WTC11 (cell line): ENCODE measurements around the gene SNPH. TPM values are rescaled to one million over a fixed set of nuclear protein-coding genes. Genes with fewer than 3 reads are reported as not detected.

Experiments
- ATAC-seq: fragments of 200-7000 bp; cut with Tn5 transposase; 2 replicates; pipeline ENCODE4 v1.10.0; 2021; ENCODE audit warnings: mild to moderate bottlenecking, moderate library complexity
- CTCF ChIA-PET: fragments of 300-600 bp; sonication (Branson Sonifier 250); formaldehyde crosslinking; loops from one replicate; lab custom pipeline; 2021; ENCODE audit warnings: antibody characterized with exemption; lab: Charles Lee
- POLR2A ChIA-PET: fragments of 350-600 bp; sonication (Branson Sonifier 250); formaldehyde crosslinking; loops from one replicate; lab custom pipeline; 2021; ENCODE audit warnings: antibody characterized with exemption; lab: Charles Lee
- DNase-seq: peaks from one replicate; pipeline ENCODE4 v3.0.0; 2021; ENCODE audit warnings: low spot score
- H3K27ac Mint-ChIP-seq: 2 replicates; pipeline ENCODE4 v1.8.0; 2021; ENCODE audit warnings: mixed read lengths
- H3K27me3 Mint-ChIP-seq: 2 replicates; pipeline ENCODE4 v1.8.0; 2021; ENCODE audit warnings: low read depth, mild to moderate bottlenecking, moderate library complexity, mixed read lengths
- H3K36me3 Mint-ChIP-seq: 2 replicates; pipeline ENCODE4 v1.8.0; 2021; ENCODE audit warnings: mixed read lengths
- H3K4me1 Mint-ChIP-seq: 2 replicates; pipeline ENCODE4 v1.8.0; 2022; ENCODE audit warnings: mixed read lengths
- H3K4me3 Mint-ChIP-seq: 2 replicates; pipeline ENCODE4 v1.8.0; 2021; ENCODE audit warnings: mild to moderate bottlenecking, moderate library complexity, mixed read lengths
- H3K9me3 Mint-ChIP-seq: 2 replicates; pipeline ENCODE4 v1.8.0; 2021; ENCODE audit warnings: mixed read lengths
- ARID4B ChIP-seq: sonication (generic); formaldehyde crosslinking; IDR thresholded peaks from 2 replicates; pipeline ENCODE4 v1.8.0; 2023; ENCODE audit warnings: missing genetic modification reagents, mild to moderate bottlenecking, borderline replicate concordance
- CTCF ChIP-seq: fragments of 200-600 bp; IDR thresholded peaks from 2 replicates; pipeline ENCODE4 v1.8.0; 2022; ENCODE audit warnings: antibody characterized with exemption
- JUN ChIP-seq: sonication (generic); formaldehyde crosslinking; IDR thresholded peaks from 2 replicates; pipeline ENCODE4 v1.8.0; 2023; ENCODE audit warnings: mild to moderate bottlenecking, missing genetic modification reagents
- STAT6 ChIP-seq: sonication (generic); formaldehyde crosslinking; conservative IDR thresholded peaks from 2 replicates; pipeline ENCODE4 v1.8.1; 2023; ENCODE audit warnings: mild to moderate bottlenecking, low read depth, missing genetic modification reagents, moderate library complexity
- ZNF121 ChIP-seq: sonication (generic); formaldehyde crosslinking; IDR thresholded peaks from 2 replicates; pipeline ENCODE4 v1.8.0; 2023; ENCODE audit warnings: missing genetic modification reagents
- ZNF138 ChIP-seq: sonication (generic); formaldehyde crosslinking; conservative IDR thresholded peaks from 2 replicates; pipeline ENCODE4 v1.8.1; 2022; ENCODE audit warnings: mild to moderate bottlenecking, moderate library complexity, missing genetic modification reagents
- ZNF219 ChIP-seq: sonication (generic); formaldehyde crosslinking; IDR thresholded peaks from 2 replicates; pipeline ENCODE4 v1.8.0; 2023; ENCODE audit warnings: missing genetic modification reagents, mild to moderate bottlenecking, borderline replicate concordance
- total RNA-seq: library from RNA; stranded (reverse); gene quantifications from 3 replicates; pipeline ENCODE4 v1.2.3, GENCODE V29; 2021

Gene SNPH
- total RNA-seq, 1 experiment from 2014 or later = 3.5 TPM

GRCh38 chr20:1331801-1332453 is 65.8 kb downstream of the SNPH start:
- Mint-ChIP-seq H3K9me3 (no peaks in the 10 kb centered on the region), H3K27me3 (no peaks in the 10 kb centered on the region; the same call in 1 of the 2 replicates), H3K4me3 (no peak overlapping the region), H3K27ac (no peak overlapping the region), H3K36me3 (peaks cover 16% of the 10 kb centered on the region), H3K4me1 (peaks cover 20% of the 10 kb centered on the region)
- ATAC-seq (no peak), DNase-seq (no peak)
- no peak for TF ChIP-seq ARID4B (CRISPR knock-in tag)
- TF ChIP-seq ZNF138 (CRISPR knock-in tag) = no peak
- ChIA-PET CTCF (no interaction called here), POLR2A (no interaction called here)

- peaks cover 16% of the 10 kb centered on the region for H3K36me3 Mint-ChIP-seq
- ChIA-PET CTCF (interaction anchor here (0.5 to 1.3 kb wide), 2 partner anchors 102 to 171 kb away, joined by 3 read pairs; no protein-coding TSS in a partner anchor), POLR2A (no interaction called here)
- no peak overlapping the region for H3K27ac Mint-ChIP-seq
- no peak for ATAC-seq
- no peaks in the 10 kb centered on the region for H3K9me3 Mint-ChIP-seq
- no peak for DNase-seq
- no peak overlapping the region for H3K4me3 Mint-ChIP-seq
- TF ChIP-seq ZNF219 (CRISPR knock-in tag) = no peak
- TF ChIP-seq, all 79 proteins: peak for 0
- no peaks in the 10 kb centered on the region; the same call in 1 of the 2 replicates for H3K27me3 Mint-ChIP-seq
- peaks cover 16% of the 10 kb centered on the region for H3K4me1 Mint-ChIP-seq
Observed at GRCh38 chr20:1332749-1333300, 66.7 kb downstream of the SNPH start.

- POLR2A ChIA-PET = no interaction called here
- DNase-seq (no peak), ATAC-seq (no peak)
- TF ChIP-seq CTCF (no peak), ZNF121 (CRISPR knock-in tag) (no peak), JUN (no peak), STAT6 (no peak)
- no peak overlapping the region for H3K27ac Mint-ChIP-seq
- peaks cover 15% of the 10 kb centered on the region for H3K4me1 Mint-ChIP-seq
- no peaks in the 10 kb centered on the region for H3K9me3 Mint-ChIP-seq
- H3K36me3 Mint-ChIP-seq = peaks cover 16% of the 10 kb centered on the region
- H3K4me3 Mint-ChIP-seq = no peak overlapping the region
- CTCF ChIA-PET = interaction anchor here (0.5 to 1.3 kb wide), 2 partner anchors 102 to 170 kb away, joined by 3 read pairs; no protein-coding TSS in a partner anchor
- no peaks in the 10 kb centered on the region; the same call in 1 of the 2 replicates for H3K27me3 Mint-ChIP-seq
Observed at GRCh38 chr20:1333462-1334369, 67.6 kb downstream of the SNPH start.
